GM12872 (cell line): ENCODE results near the gene SGCE.

Source experiments
- TF ChIP-seq, protein P1 (sequence below): IDR thresholded peaks from 3 replicates; pipeline ENCODE4 v1.5.1; 2011; ENCODE audit warnings: low read depth, mild to moderate bottlenecking, low read length, moderate library complexity; ENCODE audit not compliant: insufficient read depth

The SGCE gene

DNA sequence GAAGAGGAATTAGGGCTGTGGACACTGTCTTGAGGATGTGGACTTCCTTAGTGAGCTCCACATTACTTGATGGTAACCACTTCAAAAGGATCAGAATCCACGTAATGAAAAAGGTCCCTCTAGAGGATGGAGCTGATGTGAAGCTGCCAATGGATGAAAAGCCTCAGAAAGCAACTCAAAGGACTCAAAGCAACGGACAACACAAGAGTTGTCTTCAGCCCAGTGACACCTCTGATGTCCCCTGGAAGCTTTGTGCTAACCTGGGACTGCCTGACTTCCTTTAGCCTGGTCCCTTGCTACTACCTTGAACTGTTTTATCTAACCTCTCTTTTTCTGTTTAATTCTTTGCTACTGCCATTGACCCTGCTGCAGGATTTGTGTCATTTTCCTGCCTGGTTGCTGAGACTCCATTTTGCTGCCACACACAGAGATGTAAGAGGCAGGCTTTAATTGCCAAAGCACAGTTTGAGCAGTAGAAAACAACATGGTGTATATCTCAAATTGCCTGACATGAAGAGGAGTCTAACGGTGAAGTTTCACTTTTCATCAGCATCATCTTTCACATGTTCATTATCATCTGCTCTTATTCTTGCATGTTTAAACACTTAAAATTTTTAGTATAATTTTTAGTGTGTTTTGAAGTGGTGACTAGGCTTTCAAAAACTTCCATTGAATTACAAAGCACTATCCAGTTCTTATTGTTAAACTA, 11.1 kb upstream of the SGCE start:
- TF ChIP-seq, protein P1, sequence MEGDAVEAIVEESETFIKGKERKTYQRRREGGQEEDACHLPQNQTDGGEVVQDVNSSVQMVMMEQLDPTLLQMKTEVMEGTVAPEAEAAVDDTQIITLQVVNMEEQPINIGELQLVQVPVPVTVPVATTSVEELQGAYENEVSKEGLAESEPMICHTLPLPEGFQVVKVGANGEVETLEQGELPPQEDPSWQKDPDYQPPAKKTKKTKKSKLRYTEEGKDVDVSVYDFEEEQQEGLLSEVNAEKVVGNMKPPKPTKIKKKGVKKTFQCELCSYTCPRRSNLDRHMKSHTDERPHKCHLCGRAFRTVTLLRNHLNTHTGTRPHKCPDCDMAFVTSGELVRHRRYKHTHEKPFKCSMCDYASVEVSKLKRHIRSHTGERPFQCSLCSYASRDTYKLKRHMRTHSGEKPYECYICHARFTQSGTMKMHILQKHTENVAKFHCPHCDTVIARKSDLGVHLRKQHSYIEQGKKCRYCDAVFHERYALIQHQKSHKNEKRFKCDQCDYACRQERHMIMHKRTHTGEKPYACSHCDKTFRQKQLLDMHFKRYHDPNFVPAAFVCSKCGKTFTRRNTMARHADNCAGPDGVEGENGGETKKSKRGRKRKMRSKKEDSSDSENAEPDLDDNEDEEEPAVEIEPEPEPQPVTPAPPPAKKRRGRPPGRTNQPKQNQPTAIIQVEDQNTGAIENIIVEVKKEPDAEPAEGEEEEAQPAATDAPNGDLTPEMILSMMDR: no peak

- TF ChIP-seq, protein P1: no peak
Measured at GRCh38 chr7:94665426-94665825, 9.5 kb upstream of the SGCE start.

- TF ChIP-seq, protein P1: no peak
Measured at GRCh38 chr7:94664023-94664422, 8.1 kb upstream of the SGCE start.

DNA sequence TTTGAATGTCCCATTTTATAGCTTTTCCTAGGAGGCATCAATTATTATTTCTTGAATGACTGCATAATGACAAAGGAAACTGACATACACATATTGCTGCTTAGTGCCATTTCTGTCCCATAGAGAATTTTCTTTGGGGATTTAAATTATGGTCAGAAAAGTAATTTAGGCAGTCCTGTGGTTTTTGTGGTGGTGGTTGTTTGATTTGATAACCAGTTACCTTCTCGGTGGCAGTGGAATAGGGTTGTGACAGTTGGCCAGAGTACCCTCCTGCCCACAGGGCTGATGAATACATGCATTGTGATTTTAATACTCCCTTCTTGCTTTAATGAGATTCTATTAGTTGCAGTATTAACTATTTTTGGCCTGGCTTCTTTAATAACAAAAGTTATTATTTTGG, 6.6 kb upstream of the SGCE start:
- TF ChIP-seq, protein P1: no peak

GRCh38 chr7:94660006-94660405, 4.1 kb upstream of the SGCE start:
- TF ChIP-seq, protein P1: no peak

DNA sequence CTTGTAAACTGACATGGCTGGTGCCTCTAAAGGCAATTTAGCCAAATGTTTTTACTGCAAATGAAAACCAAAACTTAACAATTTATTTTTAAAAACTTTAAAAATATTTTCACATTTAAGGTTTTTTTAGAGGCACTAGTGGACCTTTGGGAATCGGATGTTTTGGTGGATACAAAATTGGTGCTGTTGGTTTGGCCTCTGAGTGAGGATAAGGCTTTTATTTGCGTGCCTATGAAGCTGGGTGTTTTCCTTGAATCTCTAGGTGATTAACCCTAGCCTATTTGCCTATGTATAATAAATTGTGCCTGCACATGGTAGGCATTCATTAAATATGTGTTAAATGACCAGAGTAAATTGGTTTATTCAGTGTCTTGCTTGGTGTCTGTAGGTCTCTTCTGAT, 2.9 kb upstream of the SGCE start:
- TF ChIP-seq, protein P1: no peak

DNA sequence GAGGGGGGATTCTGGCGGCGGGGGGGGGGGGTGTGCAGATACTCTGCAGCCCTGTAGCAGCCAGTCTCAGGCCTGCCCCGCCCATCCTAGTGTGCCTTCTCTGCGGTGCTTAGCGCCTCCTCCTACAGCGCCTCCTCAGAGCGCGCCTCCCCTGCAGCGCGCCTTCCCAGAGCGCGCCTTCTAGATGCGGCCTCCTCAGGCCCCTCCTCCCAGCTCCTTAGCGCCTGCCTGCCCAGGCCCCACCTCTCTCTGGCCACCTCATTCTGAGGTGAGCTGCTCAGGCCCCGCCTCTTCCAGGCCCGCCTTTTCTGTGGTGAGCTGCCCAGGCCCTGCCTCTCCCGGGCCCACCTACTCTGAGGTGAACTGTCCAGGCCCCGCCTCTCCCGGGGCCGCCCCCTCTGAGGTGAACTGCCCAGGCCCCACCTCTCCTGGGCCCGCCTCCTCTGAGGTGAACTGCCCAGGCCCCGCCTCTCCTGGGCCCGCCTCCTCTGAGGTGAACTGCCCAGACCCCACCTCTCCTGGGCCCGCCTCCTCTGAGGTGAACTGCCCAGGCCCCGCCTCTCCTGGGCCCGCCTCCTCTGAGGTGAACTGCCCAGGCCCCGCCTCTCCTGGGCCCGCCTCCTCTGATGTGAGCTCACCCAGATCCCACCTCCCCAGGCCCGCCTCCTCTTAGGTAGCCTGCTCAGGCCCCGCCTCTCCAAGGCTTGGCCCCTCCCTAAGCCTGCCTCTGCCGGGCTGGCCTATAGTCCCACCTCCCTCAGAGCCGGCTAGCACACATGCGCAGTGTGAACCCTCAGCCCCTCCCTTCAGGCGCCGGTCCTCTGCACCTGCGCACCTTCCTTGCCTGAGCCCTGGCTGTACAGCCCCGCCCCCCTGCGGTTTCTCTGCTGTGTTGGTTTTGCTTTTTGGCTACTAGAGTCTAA, 2.1 kb upstream of the SGCE start:
- TF ChIP-seq, protein P1: no peak
